Heart left ventricle (tissue), 13 donors: ENCODE data around the gene RUNX1.

Experiments
- CTCF ChIP-seq, 12 donors: fragments of 200-600 bp; sonication (generic) in 4 of 12; IDR thresholded peaks; one replicate each; pipeline versions ENCODE4 v1.5.0 to v1.8.0; 2018 to 2022; ENCODE audit warnings: antibody characterized with exemption in 12 of 12, mild to moderate bottlenecking in 5 of 12
- POLR2A ChIP-seq, 2 donors: fragments of 450-650 bp; IDR thresholded peaks; one replicate each; pipeline ENCODE4 v1.6.1; 2017; ENCODE audit warnings: antibody characterized with exemption in 2 of 2, mild to moderate bottlenecking in 2 of 2, moderate library complexity in 2 of 2
- donor health status: ischemic (EF 13 %, LVEDD 7.1; RV severe dilation, severe dysfunction).
- donor health status: DM: no; HTN: yes; CAD: no.
- donor health status: DM: no; HTN: no; CAD: no.
- donor health status: ischemic (EF 25% LVEDD 6.9; RV normal size, moderate dysfunction).
- donor health status: ischemic (EF 25% LVEDD 5.7; RV mildly dilated, moderate dysfunction).
- donor health status: ischemic (EF 35%, LVEDD 5.7; RV mildly dilated, moderate dysfunction).
- donor health status: nonischemic (EF 11% LVEDD 7.7; RV severe dilation, severe dysfunction).
- donor health status: DM: yes; HTN: yes; CAD: no.
- donor health status: PGD.
- donor health status: ischemic (EF 29% LVEDD 5.4; RV normal size, mild dysfunction).
- donor health status: nonischemic (EF 23%, LVEDD 6.1; RV moderate dilation, normal function).

DNA sequence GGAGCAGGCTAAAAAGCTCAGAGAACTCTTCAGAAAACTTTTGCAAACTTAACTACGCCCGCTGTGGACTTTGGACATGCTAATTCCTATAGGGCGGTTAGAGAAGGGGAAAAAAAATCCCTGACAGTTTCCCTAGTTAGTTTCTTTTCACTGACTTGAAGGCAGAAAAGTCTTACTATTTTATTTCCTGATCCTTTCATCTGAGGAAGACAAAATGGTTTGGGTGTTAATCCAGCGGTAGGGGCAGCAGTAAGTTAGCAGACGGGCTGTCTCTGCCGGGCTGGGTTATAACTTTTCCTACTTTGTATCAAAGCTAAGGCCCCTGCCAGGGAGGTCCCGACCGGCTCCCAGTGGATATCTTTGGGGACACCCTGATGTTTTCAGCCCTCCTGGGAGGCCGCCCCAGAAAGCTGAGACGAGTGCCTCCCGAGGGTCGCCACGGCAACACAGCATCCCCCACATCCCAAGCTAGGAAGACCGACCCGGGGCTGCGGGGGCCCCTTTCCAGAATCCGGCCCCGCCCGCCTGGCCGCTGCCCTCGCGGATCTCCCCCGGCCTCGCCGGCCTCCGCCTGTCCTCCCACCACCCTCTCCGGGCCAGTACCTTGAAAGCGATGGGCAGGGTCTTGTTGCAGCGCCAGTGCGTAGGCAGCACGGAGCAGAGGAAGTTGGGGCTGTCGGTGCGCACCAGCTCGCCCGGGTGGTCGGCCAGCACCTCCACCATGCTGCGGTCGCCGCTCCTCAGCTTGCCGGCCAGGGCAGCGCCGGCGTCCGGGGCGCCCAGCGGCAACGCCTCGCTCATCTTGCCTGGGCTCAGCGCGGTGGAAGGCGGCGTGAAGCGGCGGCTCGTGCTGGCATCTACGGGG, 162.6 kb downstream of the RUNX1 start:
- TF ChIP-seq CTCF (IDR thresholded peaks at IDR 0.05) (no peak), POLR2A (IDR thresholded peaks at IDR 0.05) (no peak)
